WTC11 (cell line): ENCODE measurements around the gene TRIM41. TPM values are rescaled to one million over a fixed set of nuclear protein-coding genes. Genes with fewer than 3 reads are reported as not detected.

ENCODE experiments used
- ATAC-seq: fragments of 200-7000 bp; cut with Tn5 transposase; 2 replicates; pipeline ENCODE4 v1.10.0; 2021; ENCODE audit warnings: mild to moderate bottlenecking, moderate library complexity
- CTCF ChIA-PET: fragments of 300-600 bp; sonication (Branson Sonifier 250); formaldehyde crosslinking; loops from one replicate; lab custom pipeline; 2021; ENCODE audit warnings: antibody characterized with exemption; lab: Charles Lee
- POLR2A ChIA-PET: fragments of 350-600 bp; sonication (Branson Sonifier 250); formaldehyde crosslinking; loops from one replicate; lab custom pipeline; 2021; ENCODE audit warnings: antibody characterized with exemption; lab: Charles Lee
- DNase-seq: peaks from one replicate; pipeline ENCODE4 v3.0.0; 2021; ENCODE audit warnings: low spot score
- H3K27ac Mint-ChIP-seq: 2 replicates; pipeline ENCODE4 v1.8.0; 2021; ENCODE audit warnings: mixed read lengths
- H3K27me3 Mint-ChIP-seq: 2 replicates; pipeline ENCODE4 v1.8.0; 2021; ENCODE audit warnings: low read depth, mild to moderate bottlenecking, moderate library complexity, mixed read lengths
- H3K36me3 Mint-ChIP-seq: 2 replicates; pipeline ENCODE4 v1.8.0; 2021; ENCODE audit warnings: mixed read lengths
- H3K4me1 Mint-ChIP-seq: 2 replicates; pipeline ENCODE4 v1.8.0; 2022; ENCODE audit warnings: mixed read lengths
- H3K4me3 Mint-ChIP-seq: 2 replicates; pipeline ENCODE4 v1.8.0; 2021; ENCODE audit warnings: mild to moderate bottlenecking, moderate library complexity, mixed read lengths
- H3K9me3 Mint-ChIP-seq: 2 replicates; pipeline ENCODE4 v1.8.0; 2021; ENCODE audit warnings: mixed read lengths
- CREM ChIP-seq: sonication (generic); formaldehyde crosslinking; IDR thresholded peaks from 2 replicates; pipeline ENCODE4 v1.8.1; 2022; ENCODE audit warnings: mild to moderate bottlenecking, missing genetic modification reagents, moderate library complexity
- GABPB1 ChIP-seq: sonication (generic); formaldehyde crosslinking; IDR thresholded peaks from 2 replicates; pipeline ENCODE4 v1.8.1; 2023; ENCODE audit warnings: mild to moderate bottlenecking, missing genetic modification reagents
- HMGA2 ChIP-seq: fragments of 250-450 bp; sonication (Bioruptor Pico); IDR thresholded peaks from 2 replicates; pipeline ENCODE4 v1.4.0; 2021; ENCODE audit warnings: mild to moderate bottlenecking, moderate library complexity
- IRF2 ChIP-seq: sonication (generic); formaldehyde crosslinking; IDR thresholded peaks from 2 replicates; pipeline ENCODE4 v1.8.0; 2022; ENCODE audit warnings: low read depth, missing genetic modification reagents, borderline replicate concordance
- JAZF1 ChIP-seq: fragments of 250-450 bp; sonication (Bioruptor Pico); IDR thresholded peaks from 2 replicates; pipeline ENCODE4 v1.9.0; 2021; ENCODE audit warnings: moderate library complexity, mild to moderate bottlenecking, inconsistent platforms
- TP53 ChIP-seq: sonication (generic); formaldehyde crosslinking; IDR thresholded peaks from 2 replicates; pipeline ENCODE4 v1.8.1; 2023; ENCODE audit warnings: mild to moderate bottlenecking, missing genetic modification reagents
- ZNF219 ChIP-seq: sonication (generic); formaldehyde crosslinking; IDR thresholded peaks from 2 replicates; pipeline ENCODE4 v1.8.0; 2023; ENCODE audit warnings: missing genetic modification reagents, mild to moderate bottlenecking, borderline replicate concordance
- ZNF317 ChIP-seq: sonication (generic); formaldehyde crosslinking; IDR thresholded peaks from 2 replicates; pipeline ENCODE4 v1.8.1; 2023; ENCODE audit warnings: low read depth, mild to moderate bottlenecking, moderate library complexity, missing genetic modification reagents, borderline replicate concordance
- ZNF671 ChIP-seq: fragments of 250-450 bp; sonication (Bioruptor Pico); IDR thresholded peaks from 2 replicates; pipeline ENCODE4 v1.8.0; 2021; ENCODE audit warnings: mild to moderate bottlenecking
- total RNA-seq: library from RNA; stranded (reverse); gene quantifications from 3 replicates; pipeline ENCODE4 v1.2.3, GENCODE V29; 2021
- TF ChIP-seq, protein P1 (sequence below): sonication (generic); formaldehyde crosslinking; IDR thresholded peaks from 2 replicates; pipeline ENCODE4 v1.8.0; 2023; ENCODE audit warnings: mild to moderate bottlenecking, missing genetic modification reagents
- TF ChIP-seq, protein P2 (sequence below): sonication (generic); formaldehyde crosslinking; IDR thresholded peaks from 2 replicates; pipeline ENCODE4 v1.8.1; 2022; ENCODE audit warnings: mild to moderate bottlenecking, moderate library complexity, missing genetic modification reagents
- TF ChIP-seq, protein P3 (sequence below): sonication (generic); formaldehyde crosslinking; IDR thresholded peaks from 2 replicates; pipeline ENCODE4 v1.8.0; 2023; ENCODE audit warnings: missing genetic modification reagents
- TF ChIP-seq, protein P4 (sequence below): sonication (generic); formaldehyde crosslinking; IDR thresholded peaks from 2 replicates; pipeline ENCODE4 v1.8.0; 2022; ENCODE audit warnings: mild to moderate bottlenecking, missing genetic modification reagents
- TF ChIP-seq, protein P5 (sequence below): sonication (generic); formaldehyde crosslinking; IDR thresholded peaks from 2 replicates; pipeline ENCODE4 v1.8.1; 2022; ENCODE audit warnings: mild to moderate bottlenecking, missing genetic modification reagents, moderate library complexity, borderline replicate concordance
- TF ChIP-seq, protein P6 (sequence below): sonication (generic); formaldehyde crosslinking; IDR thresholded peaks from 2 replicates; pipeline ENCODE4 v1.8.0; 2022; ENCODE audit warnings: mild to moderate bottlenecking, missing genetic modification reagents
- TF ChIP-seq, protein P7 (sequence below): sonication (generic); formaldehyde crosslinking; IDR thresholded peaks from 2 replicates; pipeline ENCODE4 v1.8.1; 2022; ENCODE audit warnings: low read depth, missing genetic modification reagents, borderline replicate concordance
- TF ChIP-seq, protein P8 (sequence below): fragments of 250-450 bp; sonication (Bioruptor Pico); IDR thresholded peaks from 2 replicates; pipeline ENCODE4 v1.8.0; 2021; ENCODE audit warnings: mild to moderate bottlenecking
- TF ChIP-seq, protein P9 (sequence below): sonication (generic); formaldehyde crosslinking; IDR thresholded peaks from 2 replicates; pipeline ENCODE4 v1.8.0; 2022; ENCODE audit warnings: mild to moderate bottlenecking, missing genetic modification reagents

TRIM41 gene
- total RNA-seq, 1 experiment from 2014 or later, result 33.5 TPM

DNA sequence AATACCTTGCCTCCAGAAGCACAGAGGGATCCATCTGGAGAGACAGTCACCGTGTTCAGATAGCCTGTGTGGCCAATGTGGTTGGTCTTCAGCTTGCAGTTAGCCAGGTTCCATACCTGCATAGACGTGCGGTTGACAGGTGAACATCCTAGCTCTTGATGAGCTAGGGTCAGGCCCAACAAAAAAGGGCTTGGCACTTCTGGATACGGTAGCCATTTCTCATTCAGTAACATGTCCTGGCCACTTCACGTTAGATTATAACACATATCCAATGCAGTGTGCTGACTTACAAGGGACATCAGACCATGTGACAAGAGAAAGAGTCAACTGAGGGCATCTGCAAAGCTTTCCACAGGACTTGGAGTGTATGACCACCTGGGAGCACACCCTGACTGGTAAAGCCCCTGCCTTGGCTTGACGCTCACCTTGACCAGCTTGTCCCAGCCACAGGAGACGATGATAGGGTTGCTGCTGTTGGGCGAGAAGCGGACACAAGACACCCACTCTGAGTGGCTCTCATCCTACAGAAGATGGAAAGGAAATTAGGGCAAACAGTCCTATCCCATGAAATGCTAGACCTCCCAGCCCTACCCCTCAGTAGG lies 16.1 kb downstream of the TRIM41 start (continued):
- TF ChIP-seq, protein P1, sequence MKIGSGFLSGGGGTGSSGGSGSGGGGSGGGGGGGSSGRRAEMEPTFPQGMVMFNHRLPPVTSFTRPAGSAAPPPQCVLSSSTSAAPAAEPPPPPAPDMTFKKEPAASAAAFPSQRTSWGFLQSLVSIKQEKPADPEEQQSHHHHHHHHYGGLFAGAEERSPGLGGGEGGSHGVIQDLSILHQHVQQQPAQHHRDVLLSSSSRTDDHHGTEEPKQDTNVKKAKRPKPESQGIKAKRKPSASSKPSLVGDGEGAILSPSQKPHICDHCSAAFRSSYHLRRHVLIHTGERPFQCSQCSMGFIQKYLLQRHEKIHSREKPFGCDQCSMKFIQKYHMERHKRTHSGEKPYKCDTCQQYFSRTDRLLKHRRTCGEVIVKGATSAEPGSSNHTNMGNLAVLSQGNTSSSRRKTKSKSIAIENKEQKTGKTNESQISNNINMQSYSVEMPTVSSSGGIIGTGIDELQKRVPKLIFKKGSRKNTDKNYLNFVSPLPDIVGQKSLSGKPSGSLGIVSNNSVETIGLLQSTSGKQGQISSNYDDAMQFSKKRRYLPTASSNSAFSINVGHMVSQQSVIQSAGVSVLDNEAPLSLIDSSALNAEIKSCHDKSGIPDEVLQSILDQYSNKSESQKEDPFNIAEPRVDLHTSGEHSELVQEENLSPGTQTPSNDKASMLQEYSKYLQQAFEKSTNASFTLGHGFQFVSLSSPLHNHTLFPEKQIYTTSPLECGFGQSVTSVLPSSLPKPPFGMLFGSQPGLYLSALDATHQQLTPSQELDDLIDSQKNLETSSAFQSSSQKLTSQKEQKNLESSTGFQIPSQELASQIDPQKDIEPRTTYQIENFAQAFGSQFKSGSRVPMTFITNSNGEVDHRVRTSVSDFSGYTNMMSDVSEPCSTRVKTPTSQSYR (CRISPR knock-in tag), result no peak
- TF ChIP-seq, protein P2, sequence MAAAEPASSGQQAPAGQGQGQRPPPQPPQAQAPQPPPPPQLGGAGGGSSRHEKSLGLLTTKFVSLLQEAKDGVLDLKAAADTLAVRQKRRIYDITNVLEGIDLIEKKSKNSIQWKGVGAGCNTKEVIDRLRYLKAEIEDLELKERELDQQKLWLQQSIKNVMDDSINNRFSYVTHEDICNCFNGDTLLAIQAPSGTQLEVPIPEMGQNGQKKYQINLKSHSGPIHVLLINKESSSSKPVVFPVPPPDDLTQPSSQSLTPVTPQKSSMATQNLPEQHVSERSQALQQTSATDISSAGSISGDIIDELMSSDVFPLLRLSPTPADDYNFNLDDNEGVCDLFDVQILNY, result no peak
- TF ChIP-seq, protein P3, sequence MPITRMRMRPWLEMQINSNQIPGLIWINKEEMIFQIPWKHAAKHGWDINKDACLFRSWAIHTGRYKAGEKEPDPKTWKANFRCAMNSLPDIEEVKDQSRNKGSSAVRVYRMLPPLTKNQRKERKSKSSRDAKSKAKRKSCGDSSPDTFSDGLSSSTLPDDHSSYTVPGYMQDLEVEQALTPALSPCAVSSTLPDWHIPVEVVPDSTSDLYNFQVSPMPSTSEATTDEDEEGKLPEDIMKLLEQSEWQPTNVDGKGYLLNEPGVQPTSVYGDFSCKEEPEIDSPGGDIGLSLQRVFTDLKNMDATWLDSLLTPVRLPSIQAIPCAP (CRISPR knock-in tag), result no peak
- TF ChIP-seq, all 79 proteins: peak for 0

DNA sequence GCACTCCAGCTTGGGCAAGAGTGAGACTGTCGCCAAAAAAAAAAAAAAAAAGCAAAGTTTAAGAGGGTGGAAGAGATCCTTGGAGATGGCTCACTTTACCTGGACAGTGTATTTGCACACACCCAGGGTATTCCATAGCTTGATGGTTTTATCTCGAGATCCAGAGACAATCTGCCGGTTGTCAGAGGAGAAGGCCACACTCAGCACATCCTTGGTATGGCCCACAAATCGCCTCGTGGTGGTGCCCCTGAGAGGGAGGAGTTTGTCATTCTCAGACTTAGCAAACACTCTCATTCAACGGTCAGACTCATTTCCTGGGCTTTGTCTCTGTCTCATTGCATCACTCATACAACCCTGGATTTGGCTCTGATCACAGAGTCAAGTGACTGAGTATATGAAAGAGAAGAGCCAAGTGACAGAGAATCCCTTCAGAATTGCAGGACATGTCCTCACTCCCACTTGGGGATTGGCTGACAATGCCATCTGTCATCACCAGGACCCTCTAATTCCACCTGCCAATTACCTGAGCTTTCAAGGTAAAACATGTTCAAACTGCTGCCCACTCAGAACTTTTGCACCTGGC lies 18.4 kb downstream of the TRIM41 start:
- peaks cover 43% of the 10 kb centered on the region for H3K4me1 Mint-ChIP-seq
- POLR2A ChIA-PET, result interaction anchor here (0.7 to 1.3 kb wide), 2 partner anchors 18 to 20 kb away, joined by 4 read pairs; partner anchors contain the start of gene TRIM41
- H3K4me3 Mint-ChIP-seq, result peak overlapping the region; percentile 99
- no peaks in the 10 kb centered on the region for H3K9me3 Mint-ChIP-seq
- DNase-seq (no peak), ATAC-seq (no peak)
- TF ChIP-seq GABPB1 (CRISPR knock-in tag), result peak; percentile 94
- TF ChIP-seq ZNF219 (CRISPR knock-in tag), result no peak
- H3K36me3 Mint-ChIP-seq, result peaks cover 70% of the 10 kb centered on the region
- no peaks in the 10 kb centered on the region; the same call in 1 of the 2 replicates for H3K27me3 Mint-ChIP-seq
- H3K27ac Mint-ChIP-seq, result peak overlapping the region; percentile 100
- CTCF ChIA-PET, result interaction anchor here (0.6 kb wide), 1 partner anchor 31 kb away, joined by 4 read pairs; no protein-coding TSS in a partner anchor

DNA sequence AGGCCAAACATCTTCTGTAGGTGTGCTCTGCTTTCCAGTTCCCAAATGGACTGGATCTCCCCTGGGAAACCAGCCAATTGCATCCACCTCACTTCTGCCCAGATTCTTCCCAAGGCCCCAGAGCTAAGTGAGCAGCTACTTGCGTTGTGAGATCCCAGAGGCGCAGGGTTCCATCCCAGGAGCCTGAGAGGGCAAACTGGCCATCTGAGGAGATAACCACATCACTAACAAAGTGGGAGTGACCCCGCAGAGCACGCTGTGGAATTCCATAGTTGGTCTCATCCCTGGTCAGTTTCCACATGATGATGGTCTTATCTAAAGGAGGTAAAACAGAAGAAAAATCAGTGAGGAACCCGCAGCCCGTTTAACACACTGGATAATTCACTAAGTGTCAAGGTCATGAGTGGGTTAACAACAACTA lies 19.0 kb downstream of the TRIM41 start:
- no peak for ATAC-seq
- ChIA-PET POLR2A (interaction anchor here (1.3 kb wide), 1 partner anchor 19 kb away, joined by 4 read pairs; the partner anchor contains the start of gene TRIM41), CTCF (no interaction called here)
- H3K36me3 Mint-ChIP-seq, result peaks cover 64% of the 10 kb centered on the region
- H3K27ac Mint-ChIP-seq, result peak overlapping the region; percentile 100
- H3K27me3 Mint-ChIP-seq, result no peaks in the 10 kb centered on the region; the same call in 1 of the 2 replicates
- DNase-seq, result no peak
- H3K4me3 Mint-ChIP-seq, result peak overlapping the region; percentile 99
- peaks cover 43% of the 10 kb centered on the region for H3K4me1 Mint-ChIP-seq
- H3K9me3 Mint-ChIP-seq, result no peaks in the 10 kb centered on the region
- TF ChIP-seq JAZF1 (CRISPR knock-in tag) (no peak), HMGA2 (CRISPR knock-in tag) (no peak), ZNF317 (CRISPR knock-in tag) (no peak), ZNF671 (no peak), IRF2 (CRISPR knock-in tag) (no peak), TP53 (CRISPR knock-in tag) (no peak), CREM (CRISPR knock-in tag) (no peak)
- TF ChIP-seq, protein P4, sequence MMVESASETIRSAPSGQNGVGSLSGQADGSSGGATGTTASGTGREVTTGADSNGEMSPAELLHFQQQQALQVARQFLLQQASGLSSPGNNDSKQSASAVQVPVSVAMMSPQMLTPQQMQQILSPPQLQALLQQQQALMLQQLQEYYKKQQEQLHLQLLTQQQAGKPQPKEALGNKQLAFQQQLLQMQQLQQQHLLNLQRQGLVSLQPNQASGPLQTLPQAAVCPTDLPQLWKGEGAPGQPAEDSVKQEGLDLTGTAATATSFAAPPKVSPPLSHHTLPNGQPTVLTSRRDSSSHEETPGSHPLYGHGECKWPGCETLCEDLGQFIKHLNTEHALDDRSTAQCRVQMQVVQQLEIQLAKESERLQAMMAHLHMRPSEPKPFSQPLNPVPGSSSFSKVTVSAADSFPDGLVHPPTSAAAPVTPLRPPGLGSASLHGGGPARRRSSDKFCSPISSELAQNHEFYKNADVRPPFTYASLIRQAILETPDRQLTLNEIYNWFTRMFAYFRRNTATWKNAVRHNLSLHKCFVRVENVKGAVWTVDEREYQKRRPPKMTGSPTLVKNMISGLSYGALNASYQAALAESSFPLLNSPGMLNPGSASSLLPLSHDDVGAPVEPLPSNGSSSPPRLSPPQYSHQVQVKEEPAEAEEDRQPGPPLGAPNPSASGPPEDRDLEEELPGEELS (CRISPR knock-in tag), result no peak
- TF ChIP-seq, protein P5, sequence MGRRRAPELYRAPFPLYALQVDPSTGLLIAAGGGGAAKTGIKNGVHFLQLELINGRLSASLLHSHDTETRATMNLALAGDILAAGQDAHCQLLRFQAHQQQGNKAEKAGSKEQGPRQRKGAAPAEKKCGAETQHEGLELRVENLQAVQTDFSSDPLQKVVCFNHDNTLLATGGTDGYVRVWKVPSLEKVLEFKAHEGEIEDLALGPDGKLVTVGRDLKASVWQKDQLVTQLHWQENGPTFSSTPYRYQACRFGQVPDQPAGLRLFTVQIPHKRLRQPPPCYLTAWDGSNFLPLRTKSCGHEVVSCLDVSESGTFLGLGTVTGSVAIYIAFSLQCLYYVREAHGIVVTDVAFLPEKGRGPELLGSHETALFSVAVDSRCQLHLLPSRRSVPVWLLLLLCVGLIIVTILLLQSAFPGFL (CRISPR knock-in tag), result no peak
- TF ChIP-seq, protein P6, sequence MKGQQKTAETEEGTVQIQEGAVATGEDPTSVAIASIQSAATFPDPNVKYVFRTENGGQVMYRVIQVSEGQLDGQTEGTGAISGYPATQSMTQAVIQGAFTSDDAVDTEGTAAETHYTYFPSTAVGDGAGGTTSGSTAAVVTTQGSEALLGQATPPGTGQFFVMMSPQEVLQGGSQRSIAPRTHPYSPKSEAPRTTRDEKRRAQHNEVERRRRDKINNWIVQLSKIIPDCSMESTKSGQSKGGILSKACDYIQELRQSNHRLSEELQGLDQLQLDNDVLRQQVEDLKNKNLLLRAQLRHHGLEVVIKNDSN (CRISPR knock-in tag), result no peak
- TF ChIP-seq, protein P2, result no peak
- TF ChIP-seq, protein P7, sequence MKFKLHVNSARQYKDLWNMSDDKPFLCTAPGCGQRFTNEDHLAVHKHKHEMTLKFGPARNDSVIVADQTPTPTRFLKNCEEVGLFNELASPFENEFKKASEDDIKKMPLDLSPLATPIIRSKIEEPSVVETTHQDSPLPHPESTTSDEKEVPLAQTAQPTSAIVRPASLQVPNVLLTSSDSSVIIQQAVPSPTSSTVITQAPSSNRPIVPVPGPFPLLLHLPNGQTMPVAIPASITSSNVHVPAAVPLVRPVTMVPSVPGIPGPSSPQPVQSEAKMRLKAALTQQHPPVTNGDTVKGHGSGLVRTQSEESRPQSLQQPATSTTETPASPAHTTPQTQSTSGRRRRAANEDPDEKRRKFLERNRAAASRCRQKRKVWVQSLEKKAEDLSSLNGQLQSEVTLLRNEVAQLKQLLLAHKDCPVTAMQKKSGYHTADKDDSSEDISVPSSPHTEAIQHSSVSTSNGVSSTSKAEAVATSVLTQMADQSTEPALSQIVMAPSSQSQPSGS (CRISPR knock-in tag), result no peak
- TF ChIP-seq, protein P8, sequence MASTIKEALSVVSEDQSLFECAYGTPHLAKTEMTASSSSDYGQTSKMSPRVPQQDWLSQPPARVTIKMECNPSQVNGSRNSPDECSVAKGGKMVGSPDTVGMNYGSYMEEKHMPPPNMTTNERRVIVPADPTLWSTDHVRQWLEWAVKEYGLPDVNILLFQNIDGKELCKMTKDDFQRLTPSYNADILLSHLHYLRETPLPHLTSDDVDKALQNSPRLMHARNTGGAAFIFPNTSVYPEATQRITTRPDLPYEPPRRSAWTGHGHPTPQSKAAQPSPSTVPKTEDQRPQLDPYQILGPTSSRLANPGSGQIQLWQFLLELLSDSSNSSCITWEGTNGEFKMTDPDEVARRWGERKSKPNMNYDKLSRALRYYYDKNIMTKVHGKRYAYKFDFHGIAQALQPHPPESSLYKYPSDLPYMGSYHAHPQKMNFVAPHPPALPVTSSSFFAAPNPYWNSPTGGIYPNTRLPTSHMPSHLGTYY, result no peak
- TF ChIP-seq, protein P9, sequence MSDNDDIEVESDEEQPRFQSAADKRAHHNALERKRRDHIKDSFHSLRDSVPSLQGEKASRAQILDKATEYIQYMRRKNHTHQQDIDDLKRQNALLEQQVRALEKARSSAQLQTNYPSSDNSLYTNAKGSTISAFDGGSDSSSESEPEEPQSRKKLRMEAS (CRISPR knock-in tag), result no peak
